ENCODE measurements around the gene RAP1GDS1.

DNA sequence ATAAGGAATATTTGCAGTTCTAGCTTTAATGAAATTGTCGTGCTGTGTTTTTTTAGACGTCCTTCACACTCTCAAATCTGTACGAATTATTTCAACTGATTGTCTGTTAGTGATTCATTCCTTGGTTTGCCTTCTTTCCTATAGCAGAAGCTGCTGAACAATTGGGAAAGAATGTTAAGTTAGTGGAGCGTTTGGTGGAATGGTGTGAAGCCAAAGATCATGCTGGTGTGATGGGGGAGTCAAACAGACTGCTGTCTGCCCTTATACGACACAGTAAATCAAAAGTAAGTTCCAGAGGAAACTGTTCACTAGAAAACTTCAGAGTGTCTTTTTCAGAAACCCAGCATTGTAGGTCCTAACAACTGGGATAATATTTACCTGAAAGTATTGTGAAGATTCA, 159.9 kb downstream of the RAP1GDS1 start:
- TF ChIP-seq CTCF (IDR thresholded peaks at IDR 0.05; ENCODE audit: low read depth, low read length, missing input control) (no peak), RAD21 (IDR thresholded peaks at IDR 0.05) (no peak), RXRA (IDR thresholded peaks at IDR 0.05) (no peak), MAX (IDR thresholded peaks at IDR 0.05) (no peak), TAF1 (conservative IDR thresholded peaks at IDR 0.05) (no peak), SP1 (IDR thresholded peaks at IDR 0.05) (no peak), FOXA2 (IDR thresholded peaks at IDR 0.05) (no peak)
- TF ChIP-seq, protein P1, sequence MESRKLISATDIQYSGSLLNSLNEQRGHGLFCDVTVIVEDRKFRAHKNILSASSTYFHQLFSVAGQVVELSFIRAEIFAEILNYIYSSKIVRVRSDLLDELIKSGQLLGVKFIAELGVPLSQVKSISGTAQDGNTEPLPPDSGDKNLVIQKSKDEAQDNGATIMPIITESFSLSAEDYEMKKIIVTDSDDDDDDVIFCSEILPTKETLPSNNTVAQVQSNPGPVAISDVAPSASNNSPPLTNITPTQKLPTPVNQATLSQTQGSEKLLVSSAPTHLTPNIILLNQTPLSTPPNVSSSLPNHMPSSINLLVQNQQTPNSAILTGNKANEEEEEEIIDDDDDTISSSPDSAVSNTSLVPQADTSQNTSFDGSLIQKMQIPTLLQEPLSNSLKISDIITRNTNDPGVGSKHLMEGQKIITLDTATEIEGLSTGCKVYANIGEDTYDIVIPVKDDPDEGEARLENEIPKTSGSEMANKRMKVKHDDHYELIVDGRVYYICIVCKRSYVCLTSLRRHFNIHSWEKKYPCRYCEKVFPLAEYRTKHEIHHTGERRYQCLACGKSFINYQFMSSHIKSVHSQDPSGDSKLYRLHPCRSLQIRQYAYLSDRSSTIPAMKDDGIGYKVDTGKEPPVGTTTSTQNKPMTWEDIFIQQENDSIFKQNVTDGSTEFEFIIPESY (IDR thresholded peaks at IDR 0.05), result no peak
